H9 (cell line): ENCODE measurements around the gene MPZL1. TPM values are rescaled to one million over a fixed set of nuclear protein-coding genes. Genes with fewer than 3 reads are reported as not detected.

ENCODE experiments used
- DNase-seq: peaks from one replicate; pipeline ENCODE4 v3.0.0-alpha.2; 2017
- H2AFZ ChIP-seq: one replicate; pipeline ENCODE4 v1.6.1; 2013; ENCODE audit warnings: mild to moderate bottlenecking, low read length, control low read depth, moderate library complexity
- H2AK5ac ChIP-seq: 2 replicates; pipeline ENCODE4 v1.6.1; 2013; ENCODE audit warnings: low read length, control low read depth, mixed read lengths; ENCODE audit not compliant: insufficient read length
- H2BK120ac ChIP-seq: one replicate; pipeline ENCODE4 v1.6.1; 2013; ENCODE audit warnings: low read depth, mild to moderate bottlenecking, low read length, control low read depth, inconsistent platforms; ENCODE audit not compliant: poor library complexity, severe bottlenecking
- H2BK12ac ChIP-seq: 2 replicates; pipeline ENCODE4 v1.6.1; 2013; ENCODE audit warnings: low read length, control low read depth, mixed read lengths, low read depth; ENCODE audit not compliant: insufficient read length
- H2BK15ac ChIP-seq: 2 replicates; pipeline ENCODE4 v1.6.1; 2013; ENCODE audit warnings: low read depth, low read length, control low read depth
- H2BK20ac ChIP-seq: one replicate; pipeline ENCODE4 v1.6.1; 2013; ENCODE audit warnings: low read depth, mild to moderate bottlenecking, low read length, control low read depth, inconsistent platforms; ENCODE audit not compliant: poor library complexity, severe bottlenecking
- H2BK5ac ChIP-seq: 2 replicates; pipeline ENCODE4 v1.6.1; 2013; ENCODE audit warnings: low read length, control low read depth, mixed read lengths; ENCODE audit not compliant: insufficient read length
- H3K14ac ChIP-seq: 2 replicates; pipeline ENCODE4 v1.6.1; 2013; ENCODE audit warnings: low read length, control low read depth; ENCODE audit not compliant: insufficient read depth
- H3K18ac ChIP-seq: 2 replicates; pipeline ENCODE4 v1.6.1; 2013; ENCODE audit warnings: low read depth, mild to moderate bottlenecking, mixed read lengths, low read length, control low read depth; ENCODE audit not compliant: insufficient read length
- H3K23ac ChIP-seq: 2 replicates; pipeline ENCODE4 v1.6.1; 2013; ENCODE audit warnings: low read length, control low read depth, mixed read lengths, low read depth; ENCODE audit not compliant: insufficient read length
- H3K23me2 ChIP-seq: 2 replicates; pipeline ENCODE4 v1.6.1; 2013; ENCODE audit warnings: low read depth, mild to moderate bottlenecking, mixed read lengths, low read length, control low read depth; ENCODE audit not compliant: insufficient read length, poor library complexity, severe bottlenecking
- H3K27ac ChIP-seq: 2 replicates; pipeline ENCODE4 v1.5.1; 2013; ENCODE audit warnings: low read length, control low read depth, mixed read lengths, low read depth; ENCODE audit not compliant: insufficient read length
- H3K27me3 ChIP-seq: 2 replicates; pipeline ENCODE4 v1.6.1; 2013; ENCODE audit warnings: low read length, control low read depth, inconsistent platforms; ENCODE audit not compliant: insufficient read depth
- H3K4ac ChIP-seq: 2 replicates; pipeline ENCODE4 v1.6.1; 2013; ENCODE audit warnings: low read depth, mild to moderate bottlenecking, control low read depth, inconsistent platforms, low read length, moderate library complexity
- H3K4me1 ChIP-seq: 2 replicates; pipeline ENCODE4 v1.6.1; 2013; ENCODE audit warnings: low read length, control low read depth, inconsistent platforms; ENCODE audit not compliant: insufficient read depth
- H3K4me2 ChIP-seq: 2 replicates; pipeline ENCODE4 v1.6.1; 2013; ENCODE audit warnings: low read length, control low read depth, mixed read lengths; ENCODE audit not compliant: insufficient read length, insufficient read depth
- H3K56ac ChIP-seq: 2 replicates; pipeline ENCODE4 v1.6.1; 2013; ENCODE audit warnings: low read depth, mild to moderate bottlenecking, mixed read lengths, low read length, control low read depth; ENCODE audit not compliant: insufficient read length
- H3K79me1 ChIP-seq: 2 replicates; pipeline ENCODE4 v1.6.1; 2013; ENCODE audit warnings: low read depth, mild to moderate bottlenecking, moderate library complexity, low read length, control low read depth, inconsistent platforms; ENCODE audit not compliant: insufficient read depth, poor library complexity, severe bottlenecking
- H3K79me2 ChIP-seq: 2 replicates; pipeline ENCODE4 v1.6.1; 2013; ENCODE audit warnings: low read length, control low read depth, inconsistent platforms; ENCODE audit not compliant: insufficient read depth
- H3K9ac ChIP-seq: 2 replicates; pipeline ENCODE4 v1.6.1; 2013; ENCODE audit warnings: low read length, control low read depth, mixed read lengths; ENCODE audit not compliant: insufficient read length; ENCODE audit errors: extremely low read depth
- H3K9me3 ChIP-seq: one replicate; pipeline ENCODE4 v1.6.1; 2013; ENCODE audit warnings: low read depth, low read length, inconsistent platforms; ENCODE audit not compliant: control insufficient read depth
- H3T11ph ChIP-seq: one replicate; pipeline ENCODE4 v1.6.1; 2013; ENCODE audit warnings: mild to moderate bottlenecking, low read length, control low read depth, inconsistent platforms
- H4K20me1 ChIP-seq: one replicate; pipeline ENCODE4 v1.6.1; 2013; ENCODE audit not compliant: control insufficient read depth, insufficient read length, insufficient read depth
- H4K5ac ChIP-seq: 2 replicates; pipeline ENCODE4 v1.6.1; 2013; ENCODE audit warnings: low read depth, mild to moderate bottlenecking, mixed read lengths, low read length, control low read depth; ENCODE audit not compliant: insufficient read length
- H4K8ac ChIP-seq: replicated peaks from 2 replicates; pipeline ENCODE4 v1.6.1; 2013; ENCODE audit warnings: low read length, control low read depth, mixed read lengths, low read depth; ENCODE audit not compliant: insufficient read length
- H4K91ac ChIP-seq: 2 replicates; pipeline ENCODE4 v1.6.1; 2013; ENCODE audit warnings: low read depth, mild to moderate bottlenecking, moderate library complexity, mixed read lengths, low read length, control low read depth; ENCODE audit not compliant: insufficient read length
- H3K27ac Mint-ChIP-seq, 3 experiments: 2 replicates in 2 of 3; 3 replicates in 1 of 3; pipeline ENCODE4 v1.8.0; 2020 to 2021; ENCODE audit warnings: mixed read lengths in 3 of 3, mild to moderate bottlenecking in 1 of 3, moderate library complexity in 1 of 3
- H3K27me3 Mint-ChIP-seq: 2 replicates; pipeline ENCODE4 v1.8.0; 2021; ENCODE audit warnings: low read depth, mild to moderate bottlenecking, moderate library complexity, mixed read lengths
- H3K36me3 Mint-ChIP-seq, 3 experiments: 2 replicates in 2 of 3; 3 replicates in 1 of 3; pipeline ENCODE4 v1.8.0; 2020 to 2021; ENCODE audit warnings: low read depth in 3 of 3, mixed read lengths in 3 of 3; ENCODE audit not compliant: insufficient read depth in 1 of 3
- H3K4me1 Mint-ChIP-seq, 2 experiments: 2 replicates each; pipeline ENCODE4 v1.8.0; 2020; ENCODE audit warnings: mixed read lengths in 2 of 2
- H3K4me3 Mint-ChIP-seq, 2 experiments: 2 replicates in 1 of 2; 3 replicates in 1 of 2; pipeline ENCODE4 v1.8.0; 2020 to 2021; ENCODE audit warnings: mild to moderate bottlenecking in 2 of 2, mixed read lengths in 2 of 2, moderate library complexity in 1 of 2
- H3K9me3 Mint-ChIP-seq, 2 experiments: 2 replicates in 1 of 2; 3 replicates in 1 of 2; pipeline ENCODE4 v1.8.0; 2020; ENCODE audit warnings: mild to moderate bottlenecking in 2 of 2, mixed read lengths in 2 of 2, moderate library complexity in 1 of 2
- CTCF ChIP-seq: fragments of 200-600 bp; sonication (generic); conservative IDR thresholded peaks from 3 replicates; pipeline ENCODE4 v1.8.0; 2021; ENCODE audit warnings: antibody characterized with exemption, mild to moderate bottlenecking
- WGBS: extraction: QIAGEN DNeasy Blood & Tissue Kit; methylation state at CpG from one replicate; pipeline ENCODE4 v1.1.7; 2013; ENCODE audit warnings: missing lambda C conversion rate, low lambda C conversion rate, mixed read lengths; ENCODE audit not compliant: insufficient read length; ENCODE audit errors: extremely low coverage; 5-methylcytosine and 5-hydroxymethylcytosine counted together
- total RNA-seq: library from RNA; stranded (reverse); gene quantifications from 2 replicates; pipeline ENCODE4 v1.2.1, GENCODE V29; 2021

MPZL1 gene
- total RNA-seq, 1 experiment from 2014 or later: 60.7 TPM

DNA sequence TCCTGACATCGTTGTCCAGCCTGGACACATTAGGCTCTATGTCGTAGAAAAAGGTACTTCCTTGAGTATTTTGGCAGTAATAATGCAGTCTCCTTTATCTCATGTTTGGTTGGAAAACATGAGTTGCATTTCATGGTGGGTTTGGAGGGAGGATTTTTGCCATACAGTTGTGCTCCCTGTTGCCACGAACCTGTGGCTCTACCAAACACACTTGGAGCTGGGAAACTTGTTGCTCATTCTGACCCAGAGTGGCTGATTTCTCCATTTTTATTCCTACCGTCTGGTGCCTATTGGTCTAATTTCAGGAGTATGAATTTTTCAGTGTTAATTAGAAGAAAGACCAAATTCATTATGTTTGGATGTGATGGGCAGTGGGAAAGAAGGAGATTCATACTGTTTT is 50.7 kb downstream of the MPZL1 start:
- Histone ChIP-seq H3K4ac (no peak overlapping the region), H2BK120ac (no peak overlapping the region), H2AK5ac (no peak overlapping the region), H4K20me1 (no peaks in the 10 kb centered on the region), H3K14ac (no peak overlapping the region), H2BK5ac (no peak overlapping the region), H4K5ac (no peak overlapping the region), H2BK15ac (no peak overlapping the region), H3K27me3 (no peaks in the 10 kb centered on the region; the same call in 1 of the 2 replicates), H3K4me1 (no peaks in the 10 kb centered on the region), H3K23me2 (no peaks in the 10 kb centered on the region), H3K79me1 (no peaks in the 10 kb centered on the region), H2AFZ (no peak overlapping the region), H2BK12ac (no peak overlapping the region), H3K4me2 (no peak overlapping the region), H3K27ac (no peak overlapping the region), H3K79me2 (no peaks in the 10 kb centered on the region), H3K23ac (no peak overlapping the region), H3K9ac (no peak overlapping the region), H3K18ac (no peak overlapping the region), H3K56ac (no peak overlapping the region), H3T11ph (no peak overlapping the region), H4K8ac (no peak overlapping the region), H4K91ac (no peak overlapping the region), H3K9me3 (no peaks in the 10 kb centered on the region), H2BK20ac (no peak overlapping the region)
- no peak for DNase-seq
- H3K9me3 Mint-ChIP-seq: peaks cover 1 to 7% of the 10 kb centered on the region in 2 experiments; a peak in 3 of 5 replicates
- no peak for TF ChIP-seq CTCF
- H3K27ac Mint-ChIP-seq: no peak overlapping the region
- no peak overlapping the region for H3K4me3 Mint-ChIP-seq
- WGBS: no CpG with 5 or more reads among the region's 4 CpGs
- H3K36me3 Mint-ChIP-seq: peaks cover 58 to 74% (median 71%) of the 10 kb centered on the region in 3 experiments
- peaks cover 54% of the 10 kb centered on the region for H3K27me3 Mint-ChIP-seq
- peaks cover 8 to 17% of the 10 kb centered on the region in 2 experiments for H3K4me1 Mint-ChIP-seq
